ENCODE data around the gene UHRF1. TPM values are rescaled to one million over a fixed set of nuclear protein-coding genes. Genes with fewer than 3 reads are reported as not detected.

The UHRF1 gene
- total and polyA plus RNA-seq, 2 of the 13 experiments (the other 11 are each of a cell fraction or from before 2014, with no cell fraction given) = 6.8 to 78.4 TPM

GRCh38 chr19:4996701-4997100 is 87.4 kb downstream of the UHRF1 start (continued):
- no peak for TF ChIP-seq AKNA (CRISPR knock-in tag; IDR thresholded peaks at IDR 0.05; ENCODE audit: borderline replicate concordance)
- no peak for TF ChIP-seq ZNF235 (CRISPR knock-in tag; IDR thresholded peaks at IDR 0.05; ENCODE audit: borderline replicate concordance)
- TF ChIP-seq DR1 (CRISPR knock-in tag; IDR thresholded peaks at IDR 0.05) = no peak
- no peak for TF ChIP-seq HMGA1 (CRISPR knock-in tag; conservative IDR thresholded peaks at IDR 0.05)
- TF ChIP-seq THAP9 (CRISPR knock-in tag; IDR thresholded peaks at IDR 0.05; ENCODE audit: borderline replicate concordance) = no peak
- no peak for TF ChIP-seq MBD4 (IDR thresholded peaks at IDR 0.05; ENCODE audit: borderline replicate concordance, low read length)
- TF ChIP-seq ZNF83 (CRISPR knock-in tag; IDR thresholded peaks at IDR 0.05; ENCODE audit: borderline replicate concordance) = no peak
- TF ChIP-seq ZNF333 (CRISPR knock-in tag; IDR thresholded peaks at IDR 0.05; ENCODE audit: borderline replicate concordance) = no peak
- no peak for TF ChIP-seq YY1 (IDR thresholded peaks at IDR 0.05; ENCODE audit: insufficient read depth, insufficient replicate concordance, low read depth, low read length)
